GM12801 (cell line): ENCODE data around the gene FREY1.

ENCODE experiments used
- CTCF ChIP-seq: IDR thresholded peaks from one replicate; pipeline ENCODE4 v1.5.1; 2011; ENCODE audit warnings: control low read depth; ENCODE audit not compliant: insufficient read length; ENCODE audit errors: extremely low read depth

The FREY1 gene

GRCh38 chr11:45890886-45891550 lies 16.1 kb downstream of the FREY1 start:
- no peak for TF ChIP-seq CTCF

- no peak for TF ChIP-seq CTCF
Observed at GRCh38 chr11:45889966-45890365, 17.1 kb downstream of the FREY1 start.

- TF ChIP-seq CTCF = no peak
Observed at GRCh38 chr11:45889555-45889954, 17.5 kb downstream of the FREY1 start.

- TF ChIP-seq CTCF = no peak
Observed at GRCh38 chr11:45887587-45887986, 19.5 kb downstream of the FREY1 start.

GRCh38 chr11:45886816-45887520 lies 20.1 kb downstream of the FREY1 start:
- TF ChIP-seq CTCF = no peak

GRCh38 chr11:45885921-45886721 lies 20.9 kb downstream of the FREY1 start:
- TF ChIP-seq CTCF = no peak

GRCh38 chr11:45885274-45885920 lies 21.7 kb downstream of the FREY1 start, which contains the start of gene MAPK8IP1:
TSS of gene MAPK8IP1 (plus strand) at chr11:45885651. CDS start at chr11:45885821, 170 bp downstream.
- TF ChIP-seq CTCF = no peak
